ENCODE measurements around the gene CROCC2. TPM values are rescaled to one million over a fixed set of nuclear protein-coding genes. Genes with fewer than 3 reads are reported as not detected.

Gene CROCC2
- total and polyA plus RNA-seq, 10 of the 15 experiments (the other 5 are each of a cell fraction or from before 2014, with no cell fraction given) = not detected

GRCh38 chr2:241029599-241030332, 123.6 kb downstream of the CROCC2 start:
- POLR2A ChIA-PET = no interaction called here

More at GRCh38 chr2:241029599-241030332, 123.6 kb downstream of the CROCC2 start:
- Histone ChIP-seq H3K4me2 (ENCODE audit: control insufficient read depth, insufficient read depth) (no peak overlapping the region), H3K79me2 (ENCODE audit: control insufficient read depth, insufficient read depth, low read length) (no peaks in the 10 kb centered on the region), H3K9me3 (replicated peaks; ENCODE audit: control insufficient read depth, insufficient read depth, low read length) (peaks cover 7% of the 10 kb centered on the region; the same call in 2 of the 3 replicates), H4K20me1 (ENCODE audit: control insufficient read depth, insufficient read depth) (no peaks in the 10 kb centered on the region), H3K4me1 (ENCODE audit: control insufficient read depth, insufficient read depth, low read length) (peaks cover 8% of the 10 kb centered on the region), H3K27me3 (replicated peaks in 1 of 2; ENCODE audit: control insufficient read depth in 2 of 2, insufficient read depth in 2 of 2, low read length in 1 of 2) (no peaks in the 10 kb centered on the region; a peak in 1 of 4 replicates), H2AFZ (ENCODE audit: control insufficient read depth, low read depth, low read length) (no peak overlapping the region), H3K36me3 (ENCODE audit: control insufficient read depth in 2 of 2, insufficient read depth in 2 of 2, low read length in 1 of 2) (no peaks in the 10 kb centered on the region), H3K27ac (ENCODE audit: control insufficient read depth, insufficient read depth) (no peak overlapping the region), H3K4me3 (no peak overlapping the region), H3K9ac (ENCODE audit: control insufficient read depth, insufficient read depth, low read length) (no peak overlapping the region)
- ATAC-seq = no peak
- ChIA-PET CTCF (no interaction called here), SMC1A (ENCODE audit: uncharacterized antibody, unreplicated experiment) (interaction anchor here (0.7 kb wide), 1 partner anchor 189 kb away, joined by 3 read pairs; no protein-coding TSS in a partner anchor), RAD21 (ENCODE audit: unreplicated experiment) (no interaction called here)
- no peak for FAIRE-seq
- WGBS (ENCODE audit: insufficient coverage, insufficient replicate concordance, low lambda C conversion rate, missing lambda C conversion rate) = 63% methylated on average over 16 of the region's 17 CpGs
- DNase-seq (ENCODE audit: low read depth, low spot score) = no peak
- no peak for TF ChIP-seq HDGF (IDR thresholded peaks at IDR 0.05)
- TF ChIP-seq, protein P1, sequence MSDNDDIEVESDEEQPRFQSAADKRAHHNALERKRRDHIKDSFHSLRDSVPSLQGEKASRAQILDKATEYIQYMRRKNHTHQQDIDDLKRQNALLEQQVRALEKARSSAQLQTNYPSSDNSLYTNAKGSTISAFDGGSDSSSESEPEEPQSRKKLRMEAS (IDR thresholded peaks at IDR 0.05; ENCODE audit: low read depth, low read length) = no peak
- TF ChIP-seq MXI1 (IDR thresholded peaks at IDR 0.05; ENCODE audit: low read depth, low read length) = no peak
- TF ChIP-seq IKZF1 (conservative IDR thresholded peaks at IDR 0.05) = no peak
- TF ChIP-seq, protein P2, sequence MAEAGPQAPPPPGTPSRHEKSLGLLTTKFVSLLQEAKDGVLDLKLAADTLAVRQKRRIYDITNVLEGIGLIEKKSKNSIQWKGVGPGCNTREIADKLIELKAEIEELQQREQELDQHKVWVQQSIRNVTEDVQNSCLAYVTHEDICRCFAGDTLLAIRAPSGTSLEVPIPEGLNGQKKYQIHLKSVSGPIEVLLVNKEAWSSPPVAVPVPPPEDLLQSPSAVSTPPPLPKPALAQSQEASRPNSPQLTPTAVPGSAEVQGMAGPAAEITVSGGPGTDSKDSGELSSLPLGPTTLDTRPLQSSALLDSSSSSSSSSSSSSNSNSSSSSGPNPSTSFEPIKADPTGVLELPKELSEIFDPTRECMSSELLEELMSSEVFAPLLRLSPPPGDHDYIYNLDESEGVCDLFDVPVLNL (IDR thresholded peaks at IDR 0.05; ENCODE audit: low read depth, low read length) = no peak
- TF ChIP-seq, protein P3, sequence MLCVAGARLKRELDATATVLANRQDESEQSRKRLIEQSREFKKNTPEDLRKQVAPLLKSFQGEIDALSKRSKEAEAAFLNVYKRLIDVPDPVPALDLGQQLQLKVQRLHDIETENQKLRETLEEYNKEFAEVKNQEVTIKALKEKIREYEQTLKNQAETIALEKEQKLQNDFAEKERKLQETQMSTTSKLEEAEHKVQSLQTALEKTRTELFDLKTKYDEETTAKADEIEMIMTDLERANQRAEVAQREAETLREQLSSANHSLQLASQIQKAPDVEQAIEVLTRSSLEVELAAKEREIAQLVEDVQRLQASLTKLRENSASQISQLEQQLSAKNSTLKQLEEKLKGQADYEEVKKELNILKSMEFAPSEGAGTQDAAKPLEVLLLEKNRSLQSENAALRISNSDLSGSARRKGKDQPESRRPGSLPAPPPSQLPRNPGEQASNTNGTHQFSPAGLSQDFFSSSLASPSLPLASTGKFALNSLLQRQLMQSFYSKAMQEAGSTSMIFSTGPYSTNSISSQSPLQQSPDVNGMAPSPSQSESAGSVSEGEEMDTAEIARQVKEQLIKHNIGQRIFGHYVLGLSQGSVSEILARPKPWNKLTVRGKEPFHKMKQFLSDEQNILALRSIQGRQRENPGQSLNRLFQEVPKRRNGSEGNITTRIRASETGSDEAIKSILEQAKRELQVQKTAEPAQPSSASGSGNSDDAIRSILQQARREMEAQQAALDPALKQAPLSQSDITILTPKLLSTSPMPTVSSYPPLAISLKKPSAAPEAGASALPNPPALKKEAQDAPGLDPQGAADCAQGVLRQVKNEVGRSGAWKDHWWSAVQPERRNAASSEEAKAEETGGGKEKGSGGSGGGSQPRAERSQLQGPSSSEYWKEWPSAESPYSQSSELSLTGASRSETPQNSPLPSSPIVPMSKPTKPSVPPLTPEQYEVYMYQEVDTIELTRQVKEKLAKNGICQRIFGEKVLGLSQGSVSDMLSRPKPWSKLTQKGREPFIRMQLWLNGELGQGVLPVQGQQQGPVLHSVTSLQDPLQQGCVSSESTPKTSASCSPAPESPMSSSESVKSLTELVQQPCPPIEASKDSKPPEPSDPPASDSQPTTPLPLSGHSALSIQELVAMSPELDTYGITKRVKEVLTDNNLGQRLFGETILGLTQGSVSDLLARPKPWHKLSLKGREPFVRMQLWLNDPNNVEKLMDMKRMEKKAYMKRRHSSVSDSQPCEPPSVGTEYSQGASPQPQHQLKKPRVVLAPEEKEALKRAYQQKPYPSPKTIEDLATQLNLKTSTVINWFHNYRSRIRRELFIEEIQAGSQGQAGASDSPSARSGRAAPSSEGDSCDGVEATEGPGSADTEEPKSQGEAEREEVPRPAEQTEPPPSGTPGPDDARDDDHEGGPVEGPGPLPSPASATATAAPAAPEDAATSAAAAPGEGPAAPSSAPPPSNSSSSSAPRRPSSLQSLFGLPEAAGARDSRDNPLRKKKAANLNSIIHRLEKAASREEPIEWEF (IDR thresholded peaks at IDR 0.05; ENCODE audit: insufficient replicate concordance, low read depth, low read length) = no peak
- TF ChIP-seq EP300 (IDR thresholded peaks at IDR 0.05; ENCODE audit: borderline replicate concordance in 1 of 2, control insufficient read depth in 1 of 2, low read depth in 2 of 2, low read length in 2 of 2) = no peak
- no peak for TF ChIP-seq SPI1 (IDR thresholded peaks at IDR 0.05; ENCODE audit: borderline replicate concordance, insufficient read depth, low read depth, low read length)
- no peak for TF ChIP-seq YBX1 (IDR thresholded peaks at IDR 0.05)
- no peak for TF ChIP-seq MTA3 (IDR thresholded peaks at IDR 0.05; ENCODE audit: borderline replicate concordance, low read length)
- BruUV-seq (replicated peaks) = no TSS peak
- in situ Hi-C loops (cut with MboI) = no loop called here
- intact Hi-C loops (cut with micrococcal nuclease; ENCODE audit: unreplicated experiment) = no loop called here

All from GM12878 (cell line).